Mammary epithelial cell (primary cell): ENCODE results near the gene CRYBG2.

Source experiments
- CTCF ChIP-seq, 2 donors: IDR thresholded peaks in 1 of 2; conservative IDR thresholded peaks in 1 of 2; 2 replicates each; pipeline ENCODE4 v1.5.1; 2011 to 2012; ENCODE audit warnings: inconsistent platforms in 2 of 2, low read length in 2 of 2, mild to moderate bottlenecking in 2 of 2, control low read depth in 1 of 2, low read depth in 1 of 2; ENCODE audit not compliant: insufficient read depth in 1 of 2; ENCODE audit errors: extremely low read depth in 1 of 2
- EZH2 ChIP-seq: IDR thresholded peaks from 2 replicates; pipeline ENCODE4 v1.6.1; 2012; ENCODE audit warnings: low read length, inconsistent platforms, borderline replicate concordance

GRCh38 chr1:26297791-26298124, 56.2 kb downstream of the CRYBG2 start:
- TF ChIP-seq EZH2 (no peak), CTCF (conservative IDR thresholded peaks at IDR 0.05 in 1 of 2, IDR thresholded peaks at IDR 0.05 in 1 of 2; ENCODE audit: extremely low read depth in 1 of 2, insufficient read depth in 1 of 2, low read depth in 1 of 2, low read length in 2 of 2) (no peak)
